SK-N-SH (cell line): ENCODE measurements around the gene ZNF521. TPM values are rescaled to one million over a fixed set of nuclear protein-coding genes. Genes with fewer than 3 reads are reported as not detected.

ENCODE experiments used
- CTCF ChIA-PET: fragments of 300-600, 350-600 bp; formaldehyde crosslinking; extraction: SDS; loops from one replicate; lab custom pipeline; 2021; lab: Yijun Ruan, JAX
- POLR2A ChIA-PET: fragments of 350-600 bp; sonication (Branson Sonifier 250); formaldehyde crosslinking; extraction: SDS; loops from one replicate; lab custom pipeline; 2020; ENCODE audit warnings: antibody characterized with exemption, inconsistent platforms; lab: Yijun Ruan, JAX
- DNase-seq: peaks from one replicate; pipeline ENCODE4 v3.0.0; 2012
- H2AFZ ChIP-seq: fragments of 200-600 bp; sonication (generic); 2 replicates; pipeline ENCODE4 v1.8.1; 2016; ENCODE audit warnings: antibody characterized with exemption, mild to moderate bottlenecking, low read depth
- H3F3A ChIP-seq: fragments of 200-600 bp; sonication (generic); replicated peaks from 2 replicates; pipeline ENCODE3; 2016; ENCODE audit warnings: antibody characterized with exemption, mild to moderate bottlenecking; ENCODE audit not compliant: insufficient read depth
- H3K27ac ChIP-seq, 2 experiments: fragments of 200-500 bp in 1 of 2; fragments of 200-600 bp in 1 of 2; sonication (Bioruptor generic) in 1 of 2; sonication (generic), shearing (Covaris generic) in 1 of 2; 2 replicates each; pipeline versions ENCODE4 v1.5.1 to v1.6.1; 2014 to 2016; ENCODE audit warnings: low read depth in 2 of 2, inconsistent platforms in 1 of 2, low read length in 1 of 2, mild to moderate bottlenecking in 1 of 2, mixed read lengths in 1 of 2
- H3K27me3 ChIP-seq: fragments of 200-600 bp; sonication (generic), shearing (Covaris generic); 2 replicates; pipeline ENCODE4 v1.6.1; 2016; ENCODE audit warnings: mixed run types; ENCODE audit not compliant: insufficient read depth
- H3K36me3 ChIP-seq, 2 experiments: fragments of 200-500 bp in 1 of 2; fragments of 200-600 bp in 1 of 2; sonication (Bioruptor generic) in 1 of 2; sonication (generic) in 1 of 2; replicated peaks in 1 of 2; 2 replicates each; pipeline versions ENCODE3 to v1.5.1; 2014 to 2016; ENCODE audit warnings: low read length in 1 of 2, mild to moderate bottlenecking in 1 of 2; ENCODE audit not compliant: insufficient read depth in 2 of 2, control insufficient read depth in 1 of 2
- H3K4me1 ChIP-seq, 2 experiments: fragments of 200-500 bp in 1 of 2; fragments of 200-600 bp in 1 of 2; sonication (Bioruptor generic) in 1 of 2; sonication (generic), shearing (Covaris generic) in 1 of 2; 2 replicates each; pipeline versions ENCODE4 v1.5.1 to v1.6.1; 2014 to 2016; ENCODE audit warnings: low read depth in 1 of 2, low read length in 1 of 2, mixed run types in 1 of 2; ENCODE audit not compliant: insufficient read depth in 2 of 2, control insufficient read depth in 1 of 2
- H3K4me2 ChIP-seq: fragments of 200-600 bp; sonication (generic), shearing (Covaris generic); 2 replicates; pipeline ENCODE4 v1.6.1; 2017; ENCODE audit warnings: mixed run types
- H3K4me3 ChIP-seq, 2 experiments: fragments of 200-500 bp in 1 of 2; fragments of 200-600 bp in 1 of 2; sonication (Bioruptor generic) in 1 of 2; sonication (generic), shearing (Covaris generic) in 1 of 2; 2 replicates each; pipeline versions ENCODE4 v1.5.1 to v1.8.1; 2014 to 2016; ENCODE audit warnings: low read depth in 2 of 2, inconsistent platforms in 1 of 2, low read length in 1 of 2, mild to moderate bottlenecking in 1 of 2, mixed read lengths in 1 of 2, moderate library complexity in 1 of 2
- H3K79me2 ChIP-seq: fragments of 200-600 bp; sonication (generic); 2 replicates; pipeline ENCODE4 v1.8.1; 2017; ENCODE audit warnings: mild to moderate bottlenecking; ENCODE audit not compliant: insufficient read depth
- H3K9ac ChIP-seq: fragments of 200-600 bp; sonication (generic); 2 replicates; pipeline ENCODE4 v1.6.1; 2017; ENCODE audit warnings: mixed run types
- H3K9me2 ChIP-seq: fragments of 200-600 bp; sonication (generic); 2 replicates; pipeline ENCODE4 v1.6.1; 2017; ENCODE audit warnings: mixed run types
- H3K9me3 ChIP-seq: fragments of 200-600 bp; sonication (generic); 2 replicates; pipeline ENCODE4 v1.6.1; 2017; ENCODE audit warnings: mixed run types, mild to moderate bottlenecking, moderate library complexity
- H4K20me1 ChIP-seq: fragments of 200-600 bp; sonication (generic); 2 replicates; pipeline ENCODE4 v1.6.1; 2017; ENCODE audit warnings: mild to moderate bottlenecking, mixed run types; ENCODE audit not compliant: insufficient read depth
- CHD2 ChIP-seq: fragments of 150-350 bp; IDR thresholded peaks from 2 replicates; pipeline ENCODE4 v1.6.1; 2018; ENCODE audit warnings: low read length; ENCODE audit not compliant: partially characterized antibody
- EP300 ChIP-seq, 2 experiments: IDR thresholded peaks; 2 replicates each; pipeline versions ENCODE4 v1.4.0 to v1.6.1; 2012; ENCODE audit warnings: borderline replicate concordance in 1 of 2, low read depth in 1 of 2, low read length in 1 of 2
- FOSL2 ChIP-seq: IDR thresholded peaks from 2 replicates; pipeline ENCODE4 v1.4.0; 2012; ENCODE audit warnings: low read depth, mild to moderate bottlenecking, moderate library complexity, borderline replicate concordance
- FOXJ3 ChIP-seq: sonication (generic); formaldehyde crosslinking; IDR thresholded peaks from 2 replicates; pipeline ENCODE4 v1.5.1; 2020; ENCODE audit warnings: mild to moderate bottlenecking, missing genetic modification reagents
- FOXM1 ChIP-seq: IDR thresholded peaks from 2 replicates; pipeline ENCODE4 v1.4.0; 2012; ENCODE audit warnings: low read depth, mild to moderate bottlenecking
- GATA2 ChIP-seq: sonication (generic); formaldehyde crosslinking; IDR thresholded peaks from 2 replicates; pipeline ENCODE4 v1.5.0; 2020; ENCODE audit warnings: mild to moderate bottlenecking, missing genetic modification reagents
- MAX ChIP-seq: IDR thresholded peaks from 2 replicates; pipeline ENCODE4 v1.4.0; 2012; ENCODE audit warnings: low read depth
- MEF2A ChIP-seq: IDR thresholded peaks from 2 replicates; pipeline ENCODE4 v1.4.0; 2012; ENCODE audit warnings: low read depth, borderline replicate concordance
- MXI1 ChIP-seq: IDR thresholded peaks from 2 replicates; pipeline ENCODE4 v1.6.1; 2012; ENCODE audit warnings: mild to moderate bottlenecking, low read depth, low read length, improper control_type of control experiment
- NFIC ChIP-seq: IDR thresholded peaks from 2 replicates; pipeline ENCODE4 v1.4.0; 2012; ENCODE audit warnings: borderline replicate concordance
- NRF1 ChIP-seq: IDR thresholded peaks from 2 replicates; pipeline ENCODE4 v1.6.1; 2012; ENCODE audit warnings: low read depth, mild to moderate bottlenecking, low read length
- POLR2AphosphoS5 ChIP-seq: IDR thresholded peaks from 2 replicates; pipeline ENCODE4 v1.6.1; 2012; ENCODE audit warnings: low read depth, low read length
- RAD21 ChIP-seq: IDR thresholded peaks from 2 replicates; pipeline ENCODE4 v1.6.1; 2012; ENCODE audit warnings: mild to moderate bottlenecking, low read length
- REST ChIP-seq: IDR thresholded peaks from 2 replicates; pipeline ENCODE4 v1.6.1; 2012; ENCODE audit warnings: mild to moderate bottlenecking, low read depth, low read length, moderate library complexity
- RFX5 ChIP-seq: IDR thresholded peaks from 2 replicates; pipeline ENCODE4 v1.6.1; 2012; ENCODE audit warnings: mild to moderate bottlenecking, improper control_type of control experiment, low read length
- RXRA ChIP-seq: IDR thresholded peaks from 2 replicates; pipeline ENCODE4 v1.4.0; 2012; ENCODE audit warnings: low read depth, mild to moderate bottlenecking, borderline replicate concordance
- SIN3A ChIP-seq: IDR thresholded peaks from 2 replicates; pipeline ENCODE4 v1.6.1; 2012; ENCODE audit warnings: low read depth, mild to moderate bottlenecking, low read length, moderate library complexity, borderline replicate concordance
- SMC3 ChIP-seq: IDR thresholded peaks from 2 replicates; pipeline ENCODE4 v1.6.1; 2012; ENCODE audit warnings: low read depth, low read length, improper control_type of control experiment
- TAF1 ChIP-seq: IDR thresholded peaks from 2 replicates; pipeline ENCODE4 v1.6.1; 2012; ENCODE audit warnings: low read depth, mild to moderate bottlenecking, low read length, moderate library complexity, borderline replicate concordance
- TEAD4 ChIP-seq: IDR thresholded peaks from 2 replicates; pipeline ENCODE4 v1.4.0; 2012; ENCODE audit warnings: mild to moderate bottlenecking, borderline replicate concordance; ENCODE audit not compliant: insufficient read depth
- USF1 ChIP-seq: IDR thresholded peaks from 2 replicates; pipeline ENCODE4 v1.4.0; 2012; ENCODE audit warnings: low read depth, borderline replicate concordance
- USF2 ChIP-seq: fragments of 150-350 bp; IDR thresholded peaks from 2 replicates; pipeline ENCODE4 v1.6.1; 2017; ENCODE audit warnings: antibody characterized with exemption, low read length, low read depth, borderline replicate concordance
- YY1 ChIP-seq: IDR thresholded peaks from 2 replicates; pipeline ENCODE4 v1.4.0; 2012; ENCODE audit warnings: low read depth, mild to moderate bottlenecking
- ZBTB33 ChIP-seq: IDR thresholded peaks from 2 replicates; pipeline ENCODE4 v1.4.0; 2012; ENCODE audit warnings: low read depth, borderline replicate concordance
- WGBS: methylation state at CpG from one replicate; pipeline ENCODE4 v1.1.6; 2017; ENCODE audit warnings: low lambda C conversion rate; 5-methylcytosine and 5-hydroxymethylcytosine counted together
- polyA plus RNA-seq, 3 experiments: library from polyadenylated mRNA; depleted of rRNA; stranded (reverse); fragments of >200 nt; gene quantifications; 2 replicates each; pipeline ENCODE4 v1.2.3, GENCODE V29; 2012

ZNF521 gene
- polyA plus RNA-seq, 1 of the 3 experiments (the other 2 are of a cell fraction): 14.1 TPM

GRCh38 chr18:25047421-25047820, 304.5 kb downstream of the ZNF521 start (continued):
- no peak for TF ChIP-seq SIN3A
- no peak for TF ChIP-seq TEAD4
- no peak for TF ChIP-seq RAD21
- no peak for TF ChIP-seq NFIC
- TF ChIP-seq MXI1: no peak
- no peak for TF ChIP-seq EP300 (IDR thresholded peaks at IDR 0.05; ENCODE audit: borderline replicate concordance in 1 of 2, low read depth in 1 of 2, low read length in 1 of 2)
- no peak for TF ChIP-seq SMC3
- TF ChIP-seq CHD2: no peak
- no peak for TF ChIP-seq RFX5
- no peak for TF ChIP-seq FOSL2
- TF ChIP-seq GATA2 (CRISPR knock-in tag): no peak
- no peak for TF ChIP-seq USF1

- POLR2A ChIA-PET: no interaction called here
- Histone ChIP-seq H3K27ac (no peak overlapping the region), H3K4me1 (peaks cover 0 to 2% of the 10 kb centered on the region in 2 experiments; a peak in 2 of 4 replicates), H3F3A (no peaks in the 10 kb centered on the region), H2AFZ (no peak overlapping the region), H3K79me2 (no peaks in the 10 kb centered on the region), H3K9me3 (no peaks in the 10 kb centered on the region), H3K36me3 (no peaks in the 10 kb centered on the region), H3K4me3 (no peak overlapping the region), H3K27me3 (no peaks in the 10 kb centered on the region), H3K9ac (no peak overlapping the region), H4K20me1 (no peaks in the 10 kb centered on the region), H3K4me2 (no peak overlapping the region), H3K9me2 (no peaks in the 10 kb centered on the region)
- 72% methylated on average over 2 of the region's 2 CpGs for WGBS
- no peak for DNase-seq
- CTCF ChIA-PET: no interaction called here
- TF ChIP-seq FOXJ3: no peak
- no peak for TF ChIP-seq CHD2
- no peak for TF ChIP-seq FOXM1
- TF ChIP-seq RXRA: no peak
- no peak for TF ChIP-seq TAF1
- TF ChIP-seq POLR2AphosphoS5: no peak
- TF ChIP-seq USF2: no peak
- no peak for TF ChIP-seq MEF2A
- no peak for TF ChIP-seq RAD21
- TF ChIP-seq REST: no peak
- TF ChIP-seq NRF1: no peak
- TF ChIP-seq YY1: no peak
- no peak for TF ChIP-seq FOSL2
- no peak for TF ChIP-seq GATA2 (CRISPR knock-in tag)
- TF ChIP-seq ZBTB33: no peak
- TF ChIP-seq EP300 (IDR thresholded peaks at IDR 0.05; ENCODE audit: borderline replicate concordance in 1 of 2, low read depth in 1 of 2, low read length in 1 of 2): no peak
- TF ChIP-seq NFIC: no peak
- TF ChIP-seq RFX5: no peak
- no peak for TF ChIP-seq MAX
Measured at GRCh38 chr18:25044694-25045093, 307.3 kb downstream of the ZNF521 start.
